HEK293 (cell line): ENCODE data around the gene FGA.

Experiments used
- CTCF ChIA-PET: fragments of 350-600 bp; formaldehyde crosslinking; extraction: SDS; loops from one replicate; lab custom pipeline; 2021; ENCODE audit warnings: antibody characterized with exemption; lab: Yijun Ruan, JAX
- POLR2A ChIA-PET: fragments of 300-600 bp; formaldehyde crosslinking; extraction: SDS; loops from one replicate; lab custom pipeline; 2020; ENCODE audit warnings: antibody characterized with exemption, inconsistent platforms; lab: Yijun Ruan, JAX
- H3K27ac ChIP-seq: fragments of 200-500 bp; sonication (Bioruptor generic); 2 replicates; pipeline ENCODE4 v1.5.1; 2014; ENCODE audit warnings: low read depth, low read length, control low read depth, inconsistent platforms; ENCODE audit errors: extremely low read depth
- H3K36me3 ChIP-seq, 2 experiments: fragments of 200-500 bp in 1 of 2; sonication (Bioruptor generic) in 1 of 2; 1 replicate in 1 of 2; 2 replicates in 1 of 2; pipeline ENCODE4 v1.5.1; 2014 to 2017; ENCODE audit warnings: inconsistent platforms in 2 of 2, low read length in 2 of 2; ENCODE audit not compliant: control insufficient read depth in 2 of 2, insufficient read depth in 1 of 2
- H3K4me1 ChIP-seq: fragments of 200-500 bp; sonication (Bioruptor generic); 2 replicates; pipeline ENCODE4 v1.5.1; 2014; ENCODE audit warnings: mild to moderate bottlenecking, low read length, inconsistent platforms; ENCODE audit not compliant: control insufficient read depth, insufficient read depth
- H3K4me3 ChIP-seq: 2 replicates; pipeline ENCODE4 v1.5.1; 2011; ENCODE audit warnings: low read depth, mild to moderate bottlenecking, control low read depth, low read length, moderate library complexity
- H3K9me3 ChIP-seq: fragments of 200-500 bp; sonication (Bioruptor generic); 2 replicates; pipeline ENCODE4 v1.5.1; 2014; ENCODE audit warnings: low read depth, low read length, inconsistent platforms; ENCODE audit not compliant: control insufficient read depth, insufficient read depth
- MYNN ChIP-seq: fragments of 450-650 bp; formaldehyde crosslinking; IDR thresholded peaks from 2 replicates; pipeline ENCODE4 v1.5.1; 2016; ENCODE audit warnings: missing biosample characterization, missing genetic modification characterization, borderline replicate concordance
- RBAK ChIP-seq: fragments of 450-650 bp; formaldehyde crosslinking; IDR thresholded peaks from 2 replicates; pipeline ENCODE4 v1.5.1; 2016; ENCODE audit warnings: missing biosample characterization, missing genetic modification characterization
- ZFP37 ChIP-seq: fragments of 450-650 bp; formaldehyde crosslinking; IDR thresholded peaks from 2 replicates; pipeline ENCODE4 v1.5.1; 2016; ENCODE audit warnings: missing biosample characterization, missing genetic modification characterization
- ZNF366 ChIP-seq: fragments of 450-650 bp; formaldehyde crosslinking; conservative IDR thresholded peaks from 2 replicates; pipeline ENCODE4 v1.5.1; 2016; ENCODE audit warnings: missing biosample characterization, missing genetic modification characterization
- ZNF394 ChIP-seq: fragments of 450-650 bp; formaldehyde crosslinking; IDR thresholded peaks from 2 replicates; pipeline ENCODE4 v1.5.1; 2016; ENCODE audit warnings: missing biosample characterization, missing genetic modification characterization, mild to moderate bottlenecking, moderate library complexity, borderline replicate concordance
- ZNF423 ChIP-seq: fragments of 450-650 bp; formaldehyde crosslinking; IDR thresholded peaks from 2 replicates; pipeline ENCODE4 v1.5.1; 2016; ENCODE audit warnings: missing biosample characterization, missing genetic modification characterization
- ZNF510 ChIP-seq: fragments of 450-650 bp; formaldehyde crosslinking; IDR thresholded peaks from 2 replicates; pipeline ENCODE4 v1.5.1; 2018; ENCODE audit warnings: mild to moderate bottlenecking, missing genetic modification characterization, missing biosample characterization; ENCODE audit not compliant: insufficient replicate concordance
- ZNF514 ChIP-seq: fragments of 450-650 bp; formaldehyde crosslinking; IDR thresholded peaks from 2 replicates; pipeline ENCODE4 v1.5.1; 2016; ENCODE audit warnings: missing biosample characterization, missing genetic modification characterization
- ZNF521 ChIP-seq: fragments of 450-650 bp; formaldehyde crosslinking; IDR thresholded peaks from 2 replicates; pipeline ENCODE4 v1.5.1; 2017; ENCODE audit warnings: missing biosample characterization, mild to moderate bottlenecking, missing genetic modification characterization
- ZNF624 ChIP-seq: fragments of 450-650 bp; formaldehyde crosslinking; IDR thresholded peaks from 2 replicates; pipeline ENCODE4 v1.5.1; 2017; ENCODE audit warnings: missing biosample characterization, missing genetic modification characterization
- ZNF701 ChIP-seq: fragments of 450-650 bp; formaldehyde crosslinking; IDR thresholded peaks from 2 replicates; pipeline ENCODE4 v1.5.1; 2016; ENCODE audit warnings: missing biosample characterization, missing genetic modification characterization
- ZSCAN16 ChIP-seq: fragments of 450-650 bp; formaldehyde crosslinking; IDR thresholded peaks from 2 replicates; pipeline ENCODE4 v1.5.1; 2016; ENCODE audit warnings: missing biosample characterization, missing genetic modification characterization
- TF ChIP-seq, protein P1 (sequence below): fragments of 450-650 bp; formaldehyde crosslinking; IDR thresholded peaks from 2 replicates; pipeline ENCODE4 v1.5.1; 2016; ENCODE audit warnings: missing biosample characterization, missing genetic modification characterization
- TF ChIP-seq, protein P2 (sequence below): fragments of 450-650 bp; formaldehyde crosslinking; IDR thresholded peaks from 2 replicates; pipeline ENCODE4 v1.5.1; 2016; ENCODE audit warnings: missing biosample characterization, missing genetic modification characterization
- TF ChIP-seq, protein P3 (sequence below): fragments of 450-650 bp; formaldehyde crosslinking; IDR thresholded peaks from 2 replicates; pipeline ENCODE4 v1.5.1; 2017; ENCODE audit warnings: missing biosample characterization, missing genetic modification characterization
- TF ChIP-seq, protein P4 (sequence below): fragments of 450-650 bp; formaldehyde crosslinking; IDR thresholded peaks from 2 replicates; pipeline ENCODE4 v1.5.1; 2016; ENCODE audit warnings: missing biosample characterization, missing genetic modification characterization
- TF ChIP-seq, protein P5 (sequence below): fragments of 450-650 bp; formaldehyde crosslinking; IDR thresholded peaks from 2 replicates; pipeline ENCODE4 v1.5.1; 2016; ENCODE audit warnings: missing biosample characterization, missing genetic modification characterization

Gene FGA

DNA sequence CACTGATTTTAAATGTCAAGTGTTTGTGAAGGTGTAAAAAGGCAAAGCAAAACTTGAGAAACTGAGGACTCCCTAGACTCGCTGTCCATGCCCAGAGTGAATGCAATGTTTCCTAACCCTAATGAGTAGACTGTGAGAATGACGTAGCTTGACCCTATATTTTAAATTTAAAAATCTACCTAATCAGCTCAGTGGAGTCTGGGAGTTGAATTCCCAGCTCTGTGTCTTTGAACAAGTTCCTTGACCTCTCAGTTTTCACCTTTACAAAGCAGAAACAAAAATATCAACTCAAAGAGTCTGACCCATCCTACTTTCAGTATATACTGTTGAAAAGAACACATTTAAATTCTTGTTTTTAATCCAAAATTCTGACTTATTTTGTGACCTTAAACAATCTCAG, 2.3 kb downstream of the FGA start:
- TF ChIP-seq, protein P1, sequence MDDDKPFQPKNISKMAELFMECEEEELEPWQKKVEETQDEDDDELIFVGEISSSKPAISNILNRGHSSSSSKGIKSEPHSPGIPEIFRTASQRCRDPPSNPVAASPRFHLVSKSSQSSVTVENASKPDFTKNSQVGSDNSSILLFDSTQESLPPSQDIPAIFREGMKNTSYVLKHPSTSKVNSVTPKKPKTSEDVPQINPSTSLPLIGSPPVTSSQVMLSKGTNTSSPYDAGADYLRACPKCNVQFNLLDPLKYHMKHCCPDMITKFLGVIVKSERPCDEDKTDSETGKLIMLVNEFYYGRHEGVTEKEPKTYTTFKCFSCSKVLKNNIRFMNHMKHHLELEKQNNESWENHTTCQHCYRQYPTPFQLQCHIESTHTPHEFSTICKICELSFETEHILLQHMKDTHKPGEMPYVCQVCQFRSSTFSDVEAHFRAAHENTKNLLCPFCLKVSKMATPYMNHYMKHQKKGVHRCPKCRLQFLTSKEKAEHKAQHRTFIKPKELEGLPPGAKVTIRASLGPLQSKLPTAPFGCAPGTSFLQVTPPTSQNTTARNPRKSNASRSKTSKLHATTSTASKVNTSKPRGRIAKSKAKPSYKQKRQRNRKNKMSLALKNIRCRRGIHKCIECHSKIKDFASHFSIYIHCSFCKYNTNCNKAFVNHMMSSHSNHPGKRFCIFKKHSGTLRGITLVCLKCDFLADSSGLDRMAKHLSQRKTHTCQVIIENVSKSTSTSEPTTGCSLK (tag by site-specific recombination), result no peak
- no peak for TF ChIP-seq ZNF521
- no peak overlapping the region for H3K4me3 ChIP-seq
- no peak overlapping the region for H3K27ac ChIP-seq
- no peaks in the 10 kb centered on the region for H3K9me3 ChIP-seq
- ChIA-PET CTCF (no interaction called here), POLR2A (no interaction called here)
- H3K36me3 ChIP-seq, result no peaks in the 10 kb centered on the region
- no peaks in the 10 kb centered on the region for H3K4me1 ChIP-seq

DNA sequence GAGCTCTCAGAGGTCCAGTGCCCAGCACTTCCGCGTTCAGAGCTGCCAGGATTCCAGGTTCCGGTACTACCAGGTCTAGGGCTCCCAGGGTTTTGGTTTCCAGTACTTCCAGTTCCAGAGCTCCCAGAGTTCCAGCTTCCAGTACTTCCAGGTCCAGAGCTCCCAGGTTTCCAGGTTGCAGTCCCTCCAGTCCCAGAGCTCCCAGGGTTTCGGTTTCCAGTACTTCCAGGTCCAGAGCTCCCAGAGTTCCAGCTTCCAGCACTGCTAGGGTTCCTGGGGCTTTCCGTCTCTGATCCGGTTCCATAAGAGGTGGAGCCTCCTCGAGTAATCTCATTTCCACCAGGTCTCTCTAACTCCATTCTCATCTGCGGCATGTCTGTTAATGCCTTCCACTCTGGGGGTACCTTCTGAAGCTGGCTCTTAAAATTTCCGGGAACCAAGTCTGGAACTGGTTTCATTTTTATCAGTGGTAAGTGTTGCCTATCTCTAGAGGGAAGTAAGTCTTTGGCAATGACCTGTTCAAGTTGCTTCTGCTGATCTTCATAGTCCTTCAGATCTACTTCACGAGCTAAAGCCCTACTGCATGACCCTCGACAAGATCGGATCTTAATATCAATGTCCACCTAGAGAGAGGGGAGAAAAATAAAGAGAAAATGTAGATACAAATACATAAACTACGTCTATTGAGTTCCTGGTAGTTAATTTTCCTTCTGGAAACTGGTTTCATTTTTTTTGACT, 4.1 kb downstream of the FGA start:
- ChIA-PET POLR2A (no interaction called here), CTCF (interaction anchor here (0.5 kb wide), 1 partner anchor 43 kb away, joined by 3 read pairs; no protein-coding TSS in a partner anchor)
- H3K4me1 ChIP-seq, result no peaks in the 10 kb centered on the region
- H3K36me3 ChIP-seq, result no peaks in the 10 kb centered on the region
- H3K4me3 ChIP-seq, result no peak overlapping the region
- no peak overlapping the region for H3K27ac ChIP-seq
- no peaks in the 10 kb centered on the region for H3K9me3 ChIP-seq
- TF ChIP-seq, protein P2, sequence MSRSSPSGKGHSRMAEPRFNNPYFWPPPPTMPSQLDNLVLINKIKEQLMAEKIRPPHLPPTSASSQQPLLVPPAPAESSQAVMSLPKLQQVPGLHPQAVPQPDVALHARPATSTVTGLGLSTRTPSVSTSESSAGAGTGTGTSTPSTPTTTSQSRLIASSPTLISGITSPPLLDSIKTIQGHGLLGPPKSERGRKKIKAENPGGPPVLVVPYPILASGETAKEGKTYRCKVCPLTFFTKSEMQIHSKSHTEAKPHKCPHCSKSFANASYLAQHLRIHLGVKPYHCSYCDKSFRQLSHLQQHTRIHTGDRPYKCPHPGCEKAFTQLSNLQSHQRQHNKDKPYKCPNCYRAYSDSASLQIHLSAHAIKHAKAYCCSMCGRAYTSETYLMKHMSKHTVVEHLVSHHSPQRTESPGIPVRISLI (tag by site-specific recombination), result no peak
- TF ChIP-seq ZNF394 (tag by site-specific recombination) (no peak), ZFP37 (tag by site-specific recombination) (no peak), ZNF423 (no peak), MYNN (tag by site-specific recombination) (no peak), ZNF624 (tag by site-specific recombination) (no peak), ZNF701 (tag by site-specific recombination) (no peak), ZSCAN16 (tag by site-specific recombination) (no peak), RBAK (tag by site-specific recombination) (no peak), ZNF366 (tag by site-specific recombination) (no peak), ZNF514 (tag by site-specific recombination) (no peak), ZNF510 (tag by site-specific recombination) (no peak)
- TF ChIP-seq, protein P3, sequence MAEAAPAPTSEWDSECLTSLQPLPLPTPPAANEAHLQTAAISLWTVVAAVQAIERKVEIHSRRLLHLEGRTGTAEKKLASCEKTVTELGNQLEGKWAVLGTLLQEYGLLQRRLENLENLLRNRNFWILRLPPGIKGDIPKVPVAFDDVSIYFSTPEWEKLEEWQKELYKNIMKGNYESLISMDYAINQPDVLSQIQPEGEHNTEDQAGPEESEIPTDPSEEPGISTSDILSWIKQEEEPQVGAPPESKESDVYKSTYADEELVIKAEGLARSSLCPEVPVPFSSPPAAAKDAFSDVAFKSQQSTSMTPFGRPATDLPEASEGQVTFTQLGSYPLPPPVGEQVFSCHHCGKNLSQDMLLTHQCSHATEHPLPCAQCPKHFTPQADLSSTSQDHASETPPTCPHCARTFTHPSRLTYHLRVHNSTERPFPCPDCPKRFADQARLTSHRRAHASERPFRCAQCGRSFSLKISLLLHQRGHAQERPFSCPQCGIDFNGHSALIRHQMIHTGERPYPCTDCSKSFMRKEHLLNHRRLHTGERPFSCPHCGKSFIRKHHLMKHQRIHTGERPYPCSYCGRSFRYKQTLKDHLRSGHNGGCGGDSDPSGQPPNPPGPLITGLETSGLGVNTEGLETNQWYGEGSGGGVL (tag by site-specific recombination), result no peak
- TF ChIP-seq, protein P4, sequence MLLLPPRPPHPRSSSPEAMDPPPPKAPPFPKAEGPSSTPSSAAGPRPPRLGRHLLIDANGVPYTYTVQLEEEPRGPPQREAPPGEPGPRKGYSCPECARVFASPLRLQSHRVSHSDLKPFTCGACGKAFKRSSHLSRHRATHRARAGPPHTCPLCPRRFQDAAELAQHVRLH (tag by site-specific recombination), result no peak
- TF ChIP-seq, protein P5, sequence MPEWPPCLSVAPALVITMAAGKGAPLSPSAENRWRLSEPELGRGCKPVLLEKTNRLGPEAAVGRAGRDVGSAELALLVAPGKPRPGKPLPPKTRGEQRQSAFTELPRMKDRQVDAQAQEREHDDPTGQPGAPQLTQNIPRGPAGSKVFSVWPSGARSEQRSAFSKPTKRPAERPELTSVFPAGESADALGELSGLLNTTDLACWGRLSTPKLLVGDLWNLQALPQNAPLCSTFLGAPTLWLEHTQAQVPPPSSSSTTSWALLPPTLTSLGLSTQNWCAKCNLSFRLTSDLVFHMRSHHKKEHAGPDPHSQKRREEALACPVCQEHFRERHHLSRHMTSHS (tag by site-specific recombination), result no peak
